Measurements from ENCODE around the gene AKAP12. TPM values are rescaled to one million over a fixed set of nuclear protein-coding genes. Genes with fewer than 3 reads are reported as not detected.

Gene AKAP12
- total RNA-seq, 1 donor from 2014 or later = 81.3 TPM

DNA sequence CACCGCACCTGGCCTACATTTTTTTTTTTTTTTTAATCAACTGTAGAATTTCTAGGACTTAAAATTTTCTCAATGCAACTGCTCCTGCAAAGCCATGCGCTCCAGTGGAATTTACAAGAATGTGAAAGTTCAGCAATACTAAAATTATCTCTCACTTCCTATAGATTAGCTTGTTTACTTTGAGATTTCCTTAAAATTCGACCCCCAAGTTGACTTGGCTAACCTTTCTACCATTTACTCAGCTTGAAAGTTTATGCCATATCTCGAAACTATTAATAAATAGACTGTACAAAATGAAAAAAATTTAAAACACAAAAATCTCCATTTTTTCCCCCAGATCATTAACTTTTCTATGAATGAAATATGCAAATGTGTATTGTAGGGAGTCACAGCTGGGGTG, 87.3 kb downstream of the AKAP12 start:
- peaks cover 9% of the 10 kb centered on the region for H4K20me1 ChIP-seq (ENCODE audit: low read depth)
- H3K36me3 ChIP-seq = no peaks in the 10 kb centered on the region
- no peak overlapping the region for H3K27ac ChIP-seq
- no peak overlapping the region for H3K4me2 ChIP-seq
- Mint-ChIP-seq H3K27ac (no peak overlapping the region), H3K4me1 (peaks cover 29% of the 10 kb centered on the region), H3K4me3 (no peak overlapping the region), H3K9me3 (no peaks in the 10 kb centered on the region), H3K36me3 (peaks cover 19% of the 10 kb centered on the region), H3K27me3 (ENCODE audit: insufficient read depth, low read depth) (peaks cover 5% of the 10 kb centered on the region)
- peaks cover 15% of the 10 kb centered on the region for H3F3A ChIP-seq (ENCODE audit: low read depth)
- no peaks in the 10 kb centered on the region for H3K9me3 ChIP-seq (ENCODE audit: low read depth)
- TF ChIP-seq EZH2phosphoT487 (IDR thresholded peaks at IDR 0.05) (no peak), EZH2 (IDR thresholded peaks at IDR 0.05) (no peak)
- TF ChIP-seq, protein P1, sequence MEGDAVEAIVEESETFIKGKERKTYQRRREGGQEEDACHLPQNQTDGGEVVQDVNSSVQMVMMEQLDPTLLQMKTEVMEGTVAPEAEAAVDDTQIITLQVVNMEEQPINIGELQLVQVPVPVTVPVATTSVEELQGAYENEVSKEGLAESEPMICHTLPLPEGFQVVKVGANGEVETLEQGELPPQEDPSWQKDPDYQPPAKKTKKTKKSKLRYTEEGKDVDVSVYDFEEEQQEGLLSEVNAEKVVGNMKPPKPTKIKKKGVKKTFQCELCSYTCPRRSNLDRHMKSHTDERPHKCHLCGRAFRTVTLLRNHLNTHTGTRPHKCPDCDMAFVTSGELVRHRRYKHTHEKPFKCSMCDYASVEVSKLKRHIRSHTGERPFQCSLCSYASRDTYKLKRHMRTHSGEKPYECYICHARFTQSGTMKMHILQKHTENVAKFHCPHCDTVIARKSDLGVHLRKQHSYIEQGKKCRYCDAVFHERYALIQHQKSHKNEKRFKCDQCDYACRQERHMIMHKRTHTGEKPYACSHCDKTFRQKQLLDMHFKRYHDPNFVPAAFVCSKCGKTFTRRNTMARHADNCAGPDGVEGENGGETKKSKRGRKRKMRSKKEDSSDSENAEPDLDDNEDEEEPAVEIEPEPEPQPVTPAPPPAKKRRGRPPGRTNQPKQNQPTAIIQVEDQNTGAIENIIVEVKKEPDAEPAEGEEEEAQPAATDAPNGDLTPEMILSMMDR (IDR thresholded peaks at IDR 0.05) = no peak
- H3K27me3 ChIP-seq = peaks cover 9% of the 10 kb centered on the region
- no peak overlapping the region for H2AFZ ChIP-seq (replicated peaks)
- no peak overlapping the region for H3K4me3 ChIP-seq
- H3K4me1 ChIP-seq = peaks cover 7% of the 10 kb centered on the region
- no peak for DNase-seq (ENCODE audit: low spot score)
- H3K9ac ChIP-seq = no peak overlapping the region
- peaks cover 9% of the 10 kb centered on the region for H3K79me2 ChIP-seq (ENCODE audit: low read depth)

DNA sequence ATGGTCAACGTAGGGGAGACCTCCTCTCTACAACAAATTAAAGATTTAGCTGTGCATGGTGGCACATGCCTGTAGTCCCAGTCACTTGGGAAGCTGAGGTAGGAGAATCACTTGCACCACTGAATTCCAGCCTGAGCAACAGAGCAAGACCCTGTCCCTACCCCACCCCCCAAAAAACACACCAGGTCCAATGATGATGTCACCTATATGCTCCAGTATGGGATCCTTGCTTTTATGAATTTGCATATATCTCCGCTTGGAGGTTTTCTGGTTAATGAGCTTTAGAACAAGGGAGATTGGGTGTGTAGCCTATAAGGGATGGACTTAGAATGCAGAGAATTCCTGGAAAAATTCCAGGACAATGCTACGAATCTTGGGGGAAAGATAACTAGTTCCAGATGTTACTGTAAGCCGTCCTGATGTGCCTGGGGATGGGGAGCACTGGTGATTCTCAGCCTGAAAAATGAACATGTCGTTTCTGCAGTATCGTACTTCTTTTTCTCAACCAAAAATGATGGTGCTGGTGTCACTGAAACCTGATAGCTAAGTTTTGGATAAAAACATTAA, 90.4 kb downstream of the AKAP12 start:
- Histone ChIP-seq H3K36me3 (no peaks in the 10 kb centered on the region), H3K27me3 (no peaks in the 10 kb centered on the region), H3F3A (ENCODE audit: low read depth) (no peaks in the 10 kb centered on the region), H3K79me2 (ENCODE audit: low read depth) (peaks cover 9% of the 10 kb centered on the region), H2AFZ (replicated peaks) (no peak overlapping the region), H3K27ac (no peak overlapping the region), H3K4me2 (no peak overlapping the region), H4K20me1 (ENCODE audit: low read depth) (no peaks in the 10 kb centered on the region), H3K4me1 (peaks cover 4% of the 10 kb centered on the region), H3K9ac (no peak overlapping the region), H3K4me3 (no peak overlapping the region), H3K9me3 (ENCODE audit: low read depth) (no peaks in the 10 kb centered on the region)
- Mint-ChIP-seq H3K27me3 (ENCODE audit: insufficient read depth, low read depth) (peaks cover 5% of the 10 kb centered on the region), H3K4me3 (no peak overlapping the region), H3K36me3 (peaks cover 16% of the 10 kb centered on the region), H3K27ac (peak overlapping the region; percentile 50), H3K9me3 (no peaks in the 10 kb centered on the region), H3K4me1 (peaks cover 28% of the 10 kb centered on the region)
- no peak for DNase-seq (ENCODE audit: low spot score)
- TF ChIP-seq, protein P1 (IDR thresholded peaks at IDR 0.05) = no peak
- no peak for TF ChIP-seq EZH2phosphoT487 (IDR thresholded peaks at IDR 0.05)
- TF ChIP-seq EZH2 (IDR thresholded peaks at IDR 0.05) = no peak

DNA sequence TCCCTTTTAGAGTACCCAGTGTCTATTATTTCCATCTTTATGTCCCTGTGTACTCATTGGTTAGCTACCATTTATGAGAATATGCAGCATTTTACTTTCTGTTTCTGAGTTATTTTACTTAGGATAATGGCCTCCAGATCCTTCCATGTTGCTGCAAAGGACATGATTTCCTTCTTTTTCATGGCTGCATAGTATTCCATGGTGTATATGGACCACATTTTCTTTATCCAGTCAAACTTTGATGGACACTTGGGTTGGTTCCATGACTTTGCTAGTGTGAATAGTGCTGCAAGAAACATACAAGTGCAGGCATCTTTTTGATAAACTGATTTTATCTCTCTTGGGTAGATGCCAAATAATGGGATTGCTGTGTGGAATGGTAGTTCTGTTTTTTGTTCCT, 96.2 kb downstream of the AKAP12 start:
- no peaks in the 10 kb centered on the region for H3F3A ChIP-seq (ENCODE audit: low read depth)
- no peaks in the 10 kb centered on the region for H4K20me1 ChIP-seq (ENCODE audit: low read depth)
- H3K4me1 Mint-ChIP-seq = peaks cover 18% of the 10 kb centered on the region
- H3K4me3 Mint-ChIP-seq = no peak overlapping the region
- H3K27ac Mint-ChIP-seq = no peak overlapping the region
- H3K36me3 ChIP-seq = no peaks in the 10 kb centered on the region
- H3K27me3 Mint-ChIP-seq (ENCODE audit: insufficient read depth, low read depth) = peaks cover 3% of the 10 kb centered on the region
- H3K9me3 ChIP-seq (ENCODE audit: low read depth) = no peaks in the 10 kb centered on the region
- H3K27me3 ChIP-seq = no peaks in the 10 kb centered on the region
- peaks cover 11% of the 10 kb centered on the region for H3K36me3 Mint-ChIP-seq
- TF ChIP-seq, protein P1 (IDR thresholded peaks at IDR 0.05) = no peak
- TF ChIP-seq EZH2phosphoT487 (IDR thresholded peaks at IDR 0.05) (no peak), EZH2 (IDR thresholded peaks at IDR 0.05) (no peak)
- no peak for DNase-seq (ENCODE audit: low spot score)
- H2AFZ ChIP-seq (replicated peaks) = no peak overlapping the region
- H3K9ac ChIP-seq = no peak overlapping the region
- no peaks in the 10 kb centered on the region for H3K9me3 Mint-ChIP-seq
- peaks cover 4% of the 10 kb centered on the region for H3K4me1 ChIP-seq
- H3K79me2 ChIP-seq (ENCODE audit: low read depth) = peaks cover 13% of the 10 kb centered on the region
- H3K27ac ChIP-seq = no peak overlapping the region
- no peak overlapping the region for H3K4me2 ChIP-seq
- no peak overlapping the region for H3K4me3 ChIP-seq
